NCI-H146 (cell line): ENCODE measurements around the gene GALNT10.

Experiments
- DNase-seq: peaks from one replicate; lab custom pipeline; 2025; lab: John Stamatoyannopoulos, UW

The GALNT10 gene

GRCh38 chr5:154298065-154298464 is 107.5 kb downstream of the GALNT10 start:
- DNase-seq = no peak

GRCh38 chr5:154300207-154300883 is 109.8 kb downstream of the GALNT10 start:
- DNase-seq = no peak

- DNase-seq = no peak
These were observed 111.2 kb downstream of the GALNT10 start for GRCh38 chr5:154301726-154302125.

GRCh38 chr5:154302161-154302560 is 111.6 kb downstream of the GALNT10 start:
- no peak for DNase-seq

GRCh38 chr5:154303133-154303532 is 112.6 kb downstream of the GALNT10 start:
- DNase-seq = no peak

GRCh38 chr5:154308443-154309370 is 118.2 kb downstream of the GALNT10 start:
- DNase-seq = no peak

- no peak for DNase-seq
These were observed 118.8 kb downstream of the GALNT10 start for GRCh38 chr5:154309371-154309745.

- DNase-seq = no peak
These were observed 119.3 kb downstream of the GALNT10 start for GRCh38 chr5:154309805-154310204.

GRCh38 chr5:154311362-154311761 is 120.8 kb downstream of the GALNT10 start:
- DNase-seq = no peak

- DNase-seq = no peak
These were observed 121.5 kb downstream of the GALNT10 start for GRCh38 chr5:154312000-154312399.

- DNase-seq = no peak
These were observed 122.0 kb downstream of the GALNT10 start for GRCh38 chr5:154312576-154312975.

GRCh38 chr5:154313360-154314017 is 123.0 kb downstream of the GALNT10 start:
- no peak for DNase-seq

- DNase-seq = no peak
These were observed 124.7 kb downstream of the GALNT10 start for GRCh38 chr5:154315196-154315595.

GRCh38 chr5:154315756-154316155 is 125.2 kb downstream of the GALNT10 start:
- DNase-seq = no peak

- DNase-seq = no peak
These were observed 125.8 kb downstream of the GALNT10 start for GRCh38 chr5:154316223-154316935.

- DNase-seq = no peak
These were observed 127.4 kb downstream of the GALNT10 start for GRCh38 chr5:154317916-154318315.

- no peak for DNase-seq
These were observed 128.2 kb downstream of the GALNT10 start for GRCh38 chr5:154318691-154319090.

GRCh38 chr5:154319736-154320135 is 129.2 kb downstream of the GALNT10 start:
- no peak for DNase-seq

- DNase-seq = no peak
These were observed 129.9 kb downstream of the GALNT10 start for GRCh38 chr5:154320224-154321089.

GRCh38 chr5:154321546-154321945 is 131.0 kb downstream of the GALNT10 start:
- DNase-seq = no peak

- no peak for DNase-seq
These were observed 133.5 kb downstream of the GALNT10 start for GRCh38 chr5:154324033-154324432.
